ENCODE results near the gene SH3GLB1.
"Not testable (repeated sequence)": the region's sequence is repeated elsewhere in the genome, so short reads cannot be mapped to it uniquely, and the experiment has no call there.

The SH3GLB1 gene

DNA sequence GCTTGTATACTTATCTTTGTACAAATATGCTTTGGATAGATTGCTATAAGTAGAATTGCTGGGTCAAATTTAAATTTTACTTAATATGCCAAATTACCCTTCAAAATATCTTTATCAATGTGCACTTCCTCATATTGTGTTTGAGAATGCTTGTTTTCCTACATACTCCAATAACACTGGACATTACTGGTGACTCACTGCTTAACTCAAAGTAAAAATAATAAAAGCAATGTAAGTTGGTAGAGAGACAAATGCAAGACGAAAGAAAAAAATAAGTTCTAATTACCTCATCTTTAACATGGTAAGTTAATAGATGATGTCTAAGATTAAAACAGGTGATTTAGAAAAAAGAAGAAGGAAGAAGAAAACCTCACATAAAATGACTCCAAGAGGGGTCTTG lies 7.9 kb upstream of the SH3GLB1 start:
- Mint-ChIP-seq H3K36me3 (ENCODE audit: low read depth) (no peaks in the 10 kb centered on the region), H3K27me3 (ENCODE audit: low read depth, poor library complexity) (peaks cover 5% of the 10 kb centered on the region), H3K4me1 (no peaks in the 10 kb centered on the region), H3K4me3 (no peak overlapping the region), H3K9me3 (no peaks in the 10 kb centered on the region), H3K27ac (no peak overlapping the region)
- TF ChIP-seq, protein P1, sequence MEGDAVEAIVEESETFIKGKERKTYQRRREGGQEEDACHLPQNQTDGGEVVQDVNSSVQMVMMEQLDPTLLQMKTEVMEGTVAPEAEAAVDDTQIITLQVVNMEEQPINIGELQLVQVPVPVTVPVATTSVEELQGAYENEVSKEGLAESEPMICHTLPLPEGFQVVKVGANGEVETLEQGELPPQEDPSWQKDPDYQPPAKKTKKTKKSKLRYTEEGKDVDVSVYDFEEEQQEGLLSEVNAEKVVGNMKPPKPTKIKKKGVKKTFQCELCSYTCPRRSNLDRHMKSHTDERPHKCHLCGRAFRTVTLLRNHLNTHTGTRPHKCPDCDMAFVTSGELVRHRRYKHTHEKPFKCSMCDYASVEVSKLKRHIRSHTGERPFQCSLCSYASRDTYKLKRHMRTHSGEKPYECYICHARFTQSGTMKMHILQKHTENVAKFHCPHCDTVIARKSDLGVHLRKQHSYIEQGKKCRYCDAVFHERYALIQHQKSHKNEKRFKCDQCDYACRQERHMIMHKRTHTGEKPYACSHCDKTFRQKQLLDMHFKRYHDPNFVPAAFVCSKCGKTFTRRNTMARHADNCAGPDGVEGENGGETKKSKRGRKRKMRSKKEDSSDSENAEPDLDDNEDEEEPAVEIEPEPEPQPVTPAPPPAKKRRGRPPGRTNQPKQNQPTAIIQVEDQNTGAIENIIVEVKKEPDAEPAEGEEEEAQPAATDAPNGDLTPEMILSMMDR (IDR thresholded peaks at IDR 0.05) = no peak
- DNase-seq = no peak

- Mint-ChIP-seq H3K9me3 (no peaks in the 10 kb centered on the region), H3K4me1 (peaks cover 17% of the 10 kb centered on the region), H3K27ac (no peak overlapping the region), H3K27me3 (ENCODE audit: low read depth, poor library complexity) (peaks cover 14% of the 10 kb centered on the region), H3K4me3 (no peak overlapping the region), H3K36me3 (ENCODE audit: low read depth) (no peaks in the 10 kb centered on the region)
- no peak for DNase-seq
- TF ChIP-seq, protein P1 (IDR thresholded peaks at IDR 0.05) = no peak
Observed at GRCh38 chr1:86699186-86699585, 5.2 kb upstream of the SH3GLB1 start.

- TF ChIP-seq, protein P1 (IDR thresholded peaks at IDR 0.05) = no peak
- Mint-ChIP-seq H3K27ac (no peak overlapping the region), H3K9me3 (no peaks in the 10 kb centered on the region), H3K36me3 (ENCODE audit: low read depth) (no peaks in the 10 kb centered on the region), H3K4me3 (no peak overlapping the region), H3K27me3 (ENCODE audit: low read depth, poor library complexity) (peaks cover 17% of the 10 kb centered on the region), H3K4me1 (peaks cover 31% of the 10 kb centered on the region)
- DNase-seq = no peak
Observed at GRCh38 chr1:86701731-86702130, 2.6 kb upstream of the SH3GLB1 start.

DNA sequence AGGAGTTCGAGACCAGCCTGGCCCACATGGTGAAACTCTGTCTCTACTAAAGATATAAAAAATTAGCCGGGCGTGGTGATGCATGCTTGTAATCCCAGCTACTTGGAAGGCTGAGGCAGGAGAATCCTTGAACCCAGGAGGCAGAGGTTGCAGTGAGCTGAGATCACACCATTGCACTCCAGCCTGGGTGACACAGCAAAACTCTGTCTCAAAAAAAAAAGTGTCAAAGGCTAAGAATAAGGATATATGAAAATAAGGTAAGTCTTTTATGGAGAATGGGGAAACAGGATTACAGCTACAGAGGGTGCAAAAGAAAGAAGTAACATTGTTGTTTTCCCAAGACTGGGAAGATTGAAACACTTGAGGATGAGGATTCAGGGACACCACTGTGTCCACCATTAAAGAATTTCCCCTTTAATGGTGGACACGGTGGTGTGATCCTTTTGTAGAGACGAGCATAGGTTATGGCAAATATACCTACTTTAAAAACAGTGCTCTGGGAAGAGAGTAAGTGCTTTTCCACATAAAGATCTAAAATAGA lies 1.4 kb upstream of the SH3GLB1 start:
- not testable (repeated sequence) for DNase-seq

DNA sequence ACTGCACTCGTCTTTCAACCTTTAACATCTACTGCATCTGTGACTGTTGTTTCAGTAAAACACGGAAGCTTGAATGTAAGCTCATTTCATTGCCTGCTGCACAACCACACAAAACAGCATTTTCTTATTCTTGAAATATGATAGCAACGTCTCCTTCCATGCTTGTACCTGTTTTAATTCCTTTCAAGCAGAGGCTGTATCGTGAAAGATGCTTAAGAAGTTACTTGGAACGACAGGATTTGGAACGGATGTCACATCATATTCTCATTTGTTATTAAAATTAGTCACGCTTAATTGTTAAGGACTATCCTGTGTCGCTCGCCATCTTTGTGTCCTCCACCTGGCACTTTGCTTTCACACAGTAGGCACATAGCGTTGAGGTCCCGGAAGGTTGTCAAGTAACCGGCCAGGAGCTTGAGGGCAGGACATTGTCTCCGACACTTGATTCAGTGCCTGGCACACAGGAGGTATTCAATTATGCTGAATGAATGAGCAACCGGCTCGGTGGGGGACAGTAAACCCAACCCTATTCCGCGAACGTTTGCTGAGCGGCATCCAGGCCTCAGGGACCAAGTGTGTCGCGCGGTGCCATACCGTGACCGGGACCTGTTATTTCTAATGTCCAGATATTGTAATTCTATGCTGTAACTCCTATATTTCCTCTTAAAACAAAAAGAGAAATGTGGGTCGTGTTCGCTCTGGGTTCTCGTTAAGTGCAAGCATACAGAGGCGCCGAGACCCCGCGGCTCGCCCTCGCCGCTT lies 499 bp upstream of the SH3GLB1 start:
- Mint-ChIP-seq H3K36me3 (ENCODE audit: low read depth) (peaks cover 10% of the 10 kb centered on the region), H3K27ac (no peak overlapping the region), H3K9me3 (no peaks in the 10 kb centered on the region), H3K27me3 (ENCODE audit: low read depth, poor library complexity) (peaks cover 17% of the 10 kb centered on the region), H3K4me1 (peaks cover 40% of the 10 kb centered on the region), H3K4me3 (peak overlapping the region; percentile 87)
- no peak for DNase-seq
- TF ChIP-seq, protein P1 (IDR thresholded peaks at IDR 0.05) = no peak

More for the DNA sequence above, 1.4 kb upstream of the SH3GLB1 start:
- H3K27ac Mint-ChIP-seq; H3K9me3 Mint-ChIP-seq; H3K36me3 Mint-ChIP-seq (ENCODE audit: low read depth): not testable (repeated sequence)
- H3K4me1 Mint-ChIP-seq = peaks cover 39% of the 10 kb centered on the region
- peak overlapping the region; percentile 87 for H3K4me3 Mint-ChIP-seq
- H3K27me3 Mint-ChIP-seq (ENCODE audit: low read depth, poor library complexity) = peaks cover 17% of the 10 kb centered on the region

GRCh38 chr1:86704972-86705664 lies 742 bp downstream of the SH3GLB1 start:
- Mint-ChIP-seq H3K9me3 (no peaks in the 10 kb centered on the region), H3K36me3 (ENCODE audit: low read depth) (peaks cover 15% of the 10 kb centered on the region), H3K27me3 (ENCODE audit: low read depth, poor library complexity) (peaks cover 17% of the 10 kb centered on the region), H3K4me1 (peaks cover 44% of the 10 kb centered on the region), H3K4me3 (peak overlapping the region; percentile 98), H3K27ac (peak overlapping the region; percentile 98)
- DNase-seq = peak; percentile 65
- TF ChIP-seq, protein P1 (IDR thresholded peaks at IDR 0.05) = no peak

Measured in nephron progenitor cell (in vitro differentiated cells).